Measurements from ENCODE around the gene CNTN2. TPM values are rescaled to one million over a fixed set of nuclear protein-coding genes. Genes with fewer than 3 reads are reported as not detected.

The CNTN2 gene
- total and polyA plus RNA-seq, 8 donors, result 0.09 to 0.44 (median 0.25) TPM; not detected in 1

DNA sequence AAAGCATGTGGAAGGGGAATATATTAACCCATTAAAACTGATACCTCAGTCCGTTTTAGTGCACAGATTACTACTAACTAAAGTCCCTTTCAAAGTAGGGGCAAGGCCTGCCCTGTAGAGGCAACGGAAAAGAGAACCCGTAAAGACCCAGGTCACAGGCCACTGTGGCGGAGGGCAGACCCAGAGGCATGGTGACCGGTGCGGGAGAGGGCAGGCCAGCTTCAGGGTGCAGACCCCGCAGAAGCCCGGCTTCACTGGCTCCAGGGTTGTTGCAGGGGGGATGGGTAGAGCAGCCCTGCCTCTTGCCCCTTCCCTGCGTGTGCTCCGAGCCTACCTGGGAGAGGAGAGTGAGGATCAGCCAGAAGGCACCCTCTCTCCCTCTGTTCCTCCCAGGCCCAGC lies 17.7 kb downstream of the CNTN2 start:
- WGBS, 2 donors, result 80 to 85% methylated on average over 10 of the region's 10 CpGs
- intact Hi-C loops (cut with DNase I), result loop anchor here in 1 of 3 donors (5.0 kb wide), 1 partner anchor 68 kb away; no protein-coding TSS in a partner anchor
- no peak for DNase-seq

DNA sequence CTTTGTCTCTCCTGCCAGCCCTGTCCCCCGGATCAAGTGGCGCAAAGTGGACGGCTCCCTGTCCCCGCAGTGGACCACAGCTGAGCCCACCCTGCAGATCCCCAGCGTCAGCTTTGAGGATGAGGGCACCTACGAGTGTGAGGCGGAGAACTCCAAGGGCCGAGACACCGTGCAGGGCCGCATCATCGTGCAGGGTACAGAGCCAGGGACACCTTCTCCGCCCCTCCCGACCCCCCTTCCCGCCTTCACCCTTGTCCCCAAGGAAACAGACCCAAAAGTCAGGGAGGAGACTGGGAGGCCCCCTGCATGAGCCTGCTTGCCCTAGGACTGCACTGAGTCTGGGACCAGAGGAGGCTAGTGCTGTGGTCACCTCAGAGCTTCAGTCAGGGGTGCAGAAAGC lies 18.2 kb downstream of the CNTN2 start:
- ATAC-seq (no peak), DNase-seq (peak in 1 of 6 donors; percentile 44), FAIRE-seq (no peak)
- Histone ChIP-seq H3K27ac (no peak overlapping the region), H3K4me3 (no peak overlapping the region), H3K36me3 (no peaks in the 10 kb centered on the region), H3K9me3 (no peaks in the 10 kb centered on the region), H3K4me1 (no peaks in the 10 kb centered on the region), H3K27me3 (no peaks in the 10 kb centered on the region)
- whole genome bisulfite sequencing, 2 donors, result 64 to 73% methylated on average over 14 of the region's 14 CpGs
- TF ChIP-seq, protein P1, sequence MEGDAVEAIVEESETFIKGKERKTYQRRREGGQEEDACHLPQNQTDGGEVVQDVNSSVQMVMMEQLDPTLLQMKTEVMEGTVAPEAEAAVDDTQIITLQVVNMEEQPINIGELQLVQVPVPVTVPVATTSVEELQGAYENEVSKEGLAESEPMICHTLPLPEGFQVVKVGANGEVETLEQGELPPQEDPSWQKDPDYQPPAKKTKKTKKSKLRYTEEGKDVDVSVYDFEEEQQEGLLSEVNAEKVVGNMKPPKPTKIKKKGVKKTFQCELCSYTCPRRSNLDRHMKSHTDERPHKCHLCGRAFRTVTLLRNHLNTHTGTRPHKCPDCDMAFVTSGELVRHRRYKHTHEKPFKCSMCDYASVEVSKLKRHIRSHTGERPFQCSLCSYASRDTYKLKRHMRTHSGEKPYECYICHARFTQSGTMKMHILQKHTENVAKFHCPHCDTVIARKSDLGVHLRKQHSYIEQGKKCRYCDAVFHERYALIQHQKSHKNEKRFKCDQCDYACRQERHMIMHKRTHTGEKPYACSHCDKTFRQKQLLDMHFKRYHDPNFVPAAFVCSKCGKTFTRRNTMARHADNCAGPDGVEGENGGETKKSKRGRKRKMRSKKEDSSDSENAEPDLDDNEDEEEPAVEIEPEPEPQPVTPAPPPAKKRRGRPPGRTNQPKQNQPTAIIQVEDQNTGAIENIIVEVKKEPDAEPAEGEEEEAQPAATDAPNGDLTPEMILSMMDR (IDR thresholded peaks at IDR 0.05), result no peak
- intact Hi-C loops (cut with DNase I), result loop anchor here in 1 of 3 donors (5.0 kb wide), 1 partner anchor 69 kb away; no protein-coding TSS in a partner anchor

More for the DNA sequence above, 17.7 kb downstream of the CNTN2 start:
- H3K27ac ChIP-seq, result no peak overlapping the region
- TF ChIP-seq, protein P1 (IDR thresholded peaks at IDR 0.05), result no peak
- H3K4me1 ChIP-seq, result no peaks in the 10 kb centered on the region
- H3K27me3 ChIP-seq, result no peaks in the 10 kb centered on the region
- no peak for ATAC-seq
- H3K9me3 ChIP-seq, result no peaks in the 10 kb centered on the region
- no peaks in the 10 kb centered on the region for H3K36me3 ChIP-seq
- no peak overlapping the region for H3K4me3 ChIP-seq
- no peak for FAIRE-seq

DNA sequence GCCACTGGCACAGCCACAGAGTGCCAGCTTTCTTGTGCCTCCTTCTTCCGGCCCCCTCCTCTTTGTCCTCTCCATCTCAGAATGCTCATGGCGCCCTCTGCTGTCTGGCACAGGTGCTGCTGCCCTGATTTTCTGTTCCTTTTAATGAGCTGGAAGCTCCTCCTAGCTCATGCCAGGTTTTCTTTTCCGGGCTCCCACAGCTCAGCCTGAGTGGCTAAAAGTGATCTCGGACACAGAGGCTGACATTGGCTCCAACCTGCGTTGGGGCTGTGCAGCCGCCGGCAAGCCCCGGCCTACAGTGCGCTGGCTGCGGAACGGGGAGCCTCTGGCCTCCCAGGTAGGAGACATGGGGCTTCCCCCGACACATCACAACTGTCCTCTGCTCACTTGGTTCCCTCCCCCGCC lies 18.7 kb downstream of the CNTN2 start:
- no peak overlapping the region for H3K27ac ChIP-seq
- 32 to 34% methylated on average over 12 to 13 of the region's 13 CpGs for WGBS, 2 donors
- no peak overlapping the region for H3K4me3 ChIP-seq
- no peaks in the 10 kb centered on the region for H3K27me3 ChIP-seq
- TF ChIP-seq, protein P1 (IDR thresholded peaks at IDR 0.05), result peak; percentile 64 to 79 (median 74)
- intact Hi-C loops (cut with DNase I), result loop anchor here in 1 of 3 donors (5.0 kb wide), 1 partner anchor 69 kb away; no protein-coding TSS in a partner anchor
- H3K9me3 ChIP-seq, result no peaks in the 10 kb centered on the region
- H3K4me1 ChIP-seq, result no peaks in the 10 kb centered on the region
- FAIRE-seq (no peak), DNase-seq (peak; percentile 56 to 87 (median 80)), ATAC-seq (peak; percentile 75 to 95 (median 90))
- H3K36me3 ChIP-seq, result no peaks in the 10 kb centered on the region

DNA sequence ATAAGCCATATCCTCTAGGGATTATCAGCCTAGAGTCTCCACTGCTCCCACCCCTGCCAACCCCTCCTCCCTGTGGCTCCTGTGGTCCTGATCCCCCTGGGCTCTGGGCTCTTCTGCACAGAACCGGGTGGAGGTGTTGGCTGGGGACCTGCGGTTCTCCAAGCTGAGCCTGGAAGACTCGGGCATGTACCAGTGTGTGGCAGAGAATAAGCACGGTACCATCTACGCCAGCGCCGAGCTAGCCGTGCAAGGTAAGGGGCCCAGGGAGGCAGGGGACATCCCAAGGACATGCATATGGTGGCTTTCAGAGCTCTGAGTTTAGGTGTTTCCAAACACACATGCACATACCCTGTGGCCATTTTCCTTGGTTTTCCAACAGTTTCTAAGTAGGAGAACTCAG lies 19.3 kb downstream of the CNTN2 start:
- FAIRE-seq (no peak), DNase-seq (peak in 1 of 6 donors; percentile 37), ATAC-seq (no peak)
- H3K27me3 ChIP-seq, result no peaks in the 10 kb centered on the region
- TF ChIP-seq, protein P1 (IDR thresholded peaks at IDR 0.05), result no peak
- no peaks in the 10 kb centered on the region for H3K4me1 ChIP-seq
- intact Hi-C loops (cut with DNase I), result loop anchor here in 1 of 3 donors (5.0 kb wide), 1 partner anchor 70 kb away; no protein-coding TSS in a partner anchor
- H3K4me3 ChIP-seq, result no peak overlapping the region
- H3K36me3 ChIP-seq, result no peaks in the 10 kb centered on the region
- 78 to 86% methylated on average over 8 of the region's 8 CpGs for WGBS, 2 donors
- H3K27ac ChIP-seq, result no peak overlapping the region
- no peaks in the 10 kb centered on the region for H3K9me3 ChIP-seq

DNA sequence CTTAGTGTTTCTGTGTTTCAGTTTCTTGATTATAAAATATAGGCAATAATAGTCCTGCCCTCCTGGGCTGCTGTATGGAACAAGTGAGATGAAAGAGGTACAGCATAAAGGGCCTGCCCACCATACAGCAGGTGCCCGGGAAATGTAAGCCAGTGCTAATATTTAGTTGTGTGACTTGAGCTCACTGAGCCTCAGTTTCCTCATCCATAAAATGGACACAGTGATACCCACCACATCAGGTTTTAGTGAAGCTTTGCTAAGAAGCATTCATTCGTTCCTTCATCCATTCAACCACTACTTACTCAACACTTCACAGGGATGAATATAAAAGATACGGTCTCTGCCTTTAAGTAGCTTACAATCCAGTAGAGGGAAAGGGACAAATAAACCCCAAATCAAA lies 19.9 kb downstream of the CNTN2 start:
- FAIRE-seq, result no peak
- peak in 1 of 6 donors; percentile 2 for DNase-seq

More for the DNA sequence above, 19.9 kb downstream of the CNTN2 start:
- TF ChIP-seq, protein P1 (IDR thresholded peaks at IDR 0.05), result no peak
- Histone ChIP-seq H3K4me1 (no peaks in the 10 kb centered on the region), H3K4me3 (no peak overlapping the region), H3K27me3 (no peaks in the 10 kb centered on the region), H3K27ac (no peak overlapping the region), H3K9me3 (no peaks in the 10 kb centered on the region), H3K36me3 (no peaks in the 10 kb centered on the region)
- no peak for ATAC-seq
- WGBS, 2 donors, result 79 to 82% methylated on average over 3 of the region's 3 CpGs
- intact Hi-C loops (cut with DNase I), result loop anchor here in 1 of 3 donors (5.0 kb wide), 1 partner anchor 71 kb away; no protein-coding TSS in a partner anchor

All from pancreas (tissue), 10 donors.